Effector CD4-positive, alpha-beta T cell (primary cell): ENCODE measurements around the gene GARIN3.

Source experiments
- DNase-seq: peaks from one replicate; pipeline ENCODE4 v3.0.0-alpha.2; 2020

GARIN3 gene

GRCh38 chr5:157143127-157143971, 22.7 kb downstream of the GARIN3 start:
- DNase-seq: peak; percentile 42

- DNase-seq: peak; percentile 90
Measured at GRCh38 chr5:157142317-157143126, 23.5 kb downstream of the GARIN3 start, which contains the start of gene MED7. TSS of gene MED7 (minus strand) at chr5:157142865. CDS start at chr5:157139431, 3,434 bp downstream.

- no peak for DNase-seq
Measured at GRCh38 chr5:157137691-157138090, 28.4 kb downstream of the GARIN3 start.

GRCh38 chr5:157132281-157132612, 33.8 kb downstream of the GARIN3 start:
- no peak for DNase-seq

GRCh38 chr5:157130925-157131324, 35.1 kb downstream of the GARIN3 start:
- no peak for DNase-seq

- DNase-seq: no peak
Measured at GRCh38 chr5:157121709-157122108, 44.4 kb downstream of the GARIN3 start.

- no peak for DNase-seq
Measured at GRCh38 chr5:157120102-157120501, 46.0 kb downstream of the GARIN3 start.

- no peak for DNase-seq
Measured at GRCh38 chr5:157116483-157116954, 49.5 kb downstream of the GARIN3 start.

- no peak for DNase-seq
Measured at GRCh38 chr5:157115502-157115901, 50.6 kb downstream of the GARIN3 start.

- DNase-seq: no peak
Measured at GRCh38 chr5:157115012-157115411, 51.1 kb downstream of the GARIN3 start.

GRCh38 chr5:157113002-157113401, 53.1 kb downstream of the GARIN3 start:
- DNase-seq: no peak
